H1 (cell line): ENCODE results near the gene TRABD2B. TPM values are rescaled to one million over a fixed set of nuclear protein-coding genes. Genes with fewer than 3 reads are reported as not detected.

ENCODE experiments used
- CTCF ChIA-PET: fragments of 300-600 bp; sonication (Branson Sonifier 250); formaldehyde crosslinking; loops from one replicate; lab custom pipeline; 2021; ENCODE audit not compliant: partially characterized antibody; lab: Charles Lee
- POLR2A ChIA-PET: fragments of 300-600 bp; sonication (Branson Sonifier 250); formaldehyde crosslinking; loops from one replicate; lab custom pipeline; 2021; ENCODE audit warnings: inconsistent platforms; ENCODE audit not compliant: partially characterized antibody; lab: Charles Lee
- DNase-seq, 2 experiments: peaks; one replicate each; pipeline versions ENCODE4 v3.0.0 to v3.0.0-alpha.2; 2010 to 2022; ENCODE audit warnings: low spot score in 2 of 2, low read depth in 1 of 2, mixed read lengths in 1 of 2
- FAIRE-seq: peaks from 2 replicates; lab custom pipeline; 2011; peaks lifted over from hg19 to GRCh38; lab: Jason Lieb, UNC
- H2AFZ ChIP-seq: 2 replicates; pipeline ENCODE4 v1.8.1; 2012; ENCODE audit warnings: low read length, inconsistent platforms
- H2AK5ac ChIP-seq: 2 replicates; pipeline ENCODE4 v1.6.1; 2013; ENCODE audit warnings: low read depth, low read length
- H2BK120ac ChIP-seq: replicated peaks from 2 replicates; pipeline ENCODE3; 2013; ENCODE audit warnings: low read depth, low read length, inconsistent platforms
- H2BK12ac ChIP-seq: 2 replicates; pipeline ENCODE4 v1.6.1; 2013; ENCODE audit warnings: low read depth, low read length
- H2BK15ac ChIP-seq: 2 replicates; pipeline ENCODE4 v1.6.1; 2013; ENCODE audit warnings: low read length
- H2BK20ac ChIP-seq: 2 replicates; pipeline ENCODE4 v1.6.1; 2013; ENCODE audit warnings: low read length
- H2BK5ac ChIP-seq: 2 replicates; pipeline ENCODE4 v1.6.1; 2013; ENCODE audit warnings: low read depth, low read length
- H3K14ac ChIP-seq: 2 replicates; pipeline ENCODE4 v1.6.1; 2013; ENCODE audit warnings: inconsistent platforms; ENCODE audit not compliant: insufficient read length
- H3K18ac ChIP-seq: 2 replicates; pipeline ENCODE4 v1.6.1; 2013; ENCODE audit warnings: low read length; ENCODE audit errors: extremely low read depth
- H3K23ac ChIP-seq: 2 replicates; pipeline ENCODE4 v1.6.1; 2013; ENCODE audit warnings: inconsistent platforms; ENCODE audit not compliant: insufficient read length
- H3K23me2 ChIP-seq: 2 replicates; pipeline ENCODE4 v1.6.1; 2013; ENCODE audit warnings: low read depth, low read length
- H3K27ac ChIP-seq: 2 replicates; pipeline ENCODE4 v1.6.1; 2011; ENCODE audit warnings: low read depth, low read length, inconsistent platforms
- H3K27me3 ChIP-seq, 4 experiments: replicated peaks in 1 of 4; 1 replicate in 1 of 4; 2 replicates in 3 of 4; pipeline versions ENCODE4 v1.6.1 to v1.8.1; 2011 to 2013; ENCODE audit warnings: low read length in 3 of 4, mild to moderate bottlenecking in 3 of 4, inconsistent platforms in 2 of 4, mixed read lengths in 2 of 4, moderate library complexity in 1 of 4; ENCODE audit not compliant: control insufficient read depth in 3 of 4, insufficient read depth in 3 of 4; ENCODE audit errors: extremely low read depth in 1 of 4
- H3K36me3 ChIP-seq, 4 experiments: 2 replicates each; pipeline versions ENCODE4 v1.6.1 to v1.8.1; 2011 to 2013; ENCODE audit warnings: mild to moderate bottlenecking in 4 of 4, low read length in 3 of 4, moderate library complexity in 2 of 4, control low read depth in 1 of 4, inconsistent platforms in 1 of 4; ENCODE audit not compliant: insufficient read depth in 4 of 4, control insufficient read depth in 2 of 4
- H3K4ac ChIP-seq: replicated peaks from 2 replicates; pipeline ENCODE3; 2013; ENCODE audit warnings: low read length, low read depth, mixed read lengths, inconsistent platforms; ENCODE audit not compliant: insufficient read length
- H3K4me1 ChIP-seq, 4 experiments: replicated peaks in 1 of 4; 1 replicate in 1 of 4; 2 replicates in 3 of 4; pipeline versions ENCODE4 v1.6.1 to v1.8.1; 2011 to 2013; ENCODE audit warnings: low read length in 3 of 4, inconsistent platforms in 2 of 4, mixed read lengths in 1 of 4; ENCODE audit not compliant: insufficient read depth in 4 of 4, control insufficient read depth in 3 of 4
- H3K4me2 ChIP-seq, 2 experiments: 2 replicates each; pipeline versions ENCODE4 v1.6.1 to v1.8.1; 2011 to 2013; ENCODE audit warnings: low read depth in 2 of 2, low read length in 2 of 2, control low read depth in 1 of 2, inconsistent platforms in 1 of 2, mild to moderate bottlenecking in 1 of 2; ENCODE audit not compliant: insufficient read depth in 1 of 2
- H3K4me3 ChIP-seq, 4 experiments: fragments of 200-600, 300-600 bp in 1 of 4; sonication (generic), shearing (Covaris generic), sonication (Bioruptor Twin) in 1 of 4; 2 replicates each; pipeline versions ENCODE4 v1.5.1 to v1.8.1; 2011 to 2016; ENCODE audit warnings: low read length in 4 of 4, low read depth in 3 of 4, control low read depth in 2 of 4, inconsistent platforms in 2 of 4, mild to moderate bottlenecking in 2 of 4, mixed read lengths in 1 of 4, moderate library complexity in 1 of 4; ENCODE audit not compliant: insufficient read depth in 2 of 4; ENCODE audit errors: extremely low read depth in 1 of 4
- H3K56ac ChIP-seq: replicated peaks from 2 replicates; pipeline ENCODE3; 2013; ENCODE audit warnings: low read depth, mild to moderate bottlenecking, mixed read lengths, low read length, inconsistent platforms; ENCODE audit not compliant: insufficient read length
- H3K79me1 ChIP-seq: 2 replicates; pipeline ENCODE4 v1.6.1; 2013; ENCODE audit warnings: low read depth, low read length, control low read depth
- H3K79me2 ChIP-seq, 2 experiments: 2 replicates each; pipeline versions ENCODE4 v1.6.1 to v1.8.1; 2012 to 2013; ENCODE audit warnings: low read length in 2 of 2, mild to moderate bottlenecking in 2 of 2, inconsistent platforms in 1 of 2; ENCODE audit not compliant: insufficient read depth in 2 of 2, control insufficient read depth in 1 of 2
- H3K9ac ChIP-seq, 4 experiments: replicated peaks in 1 of 4; 1 replicate in 1 of 4; 2 replicates in 3 of 4; pipeline versions ENCODE4 v1.6.1 to v1.8.1; 2011 to 2013; ENCODE audit warnings: low read depth in 3 of 4, low read length in 3 of 4, control low read depth in 2 of 4, mild to moderate bottlenecking in 2 of 4, moderate library complexity in 2 of 4, inconsistent platforms in 1 of 4; ENCODE audit errors: extremely low read depth in 1 of 4
- H3K9me3 ChIP-seq, 2 experiments: 2 replicates each; pipeline versions ENCODE4 v1.6.1 to v1.8.1; 2012 to 2013; ENCODE audit warnings: mild to moderate bottlenecking in 2 of 2, moderate library complexity in 2 of 2, control low read depth in 1 of 2, inconsistent platforms in 1 of 2, low read depth in 1 of 2, low read length in 1 of 2, mixed read lengths in 1 of 2; ENCODE audit not compliant: insufficient read depth in 2 of 2
- H4K20me1 ChIP-seq, 2 experiments: replicated peaks in 1 of 2; 2 replicates each; pipeline versions ENCODE3 to v1.8.1; 2011 to 2013; ENCODE audit warnings: inconsistent platforms in 2 of 2, low read length in 2 of 2, mild to moderate bottlenecking in 1 of 2; ENCODE audit not compliant: insufficient read depth in 2 of 2, control insufficient read depth in 1 of 2
- H4K5ac ChIP-seq: 2 replicates; pipeline ENCODE4 v1.6.1; 2013; ENCODE audit warnings: low read length, low read depth, mixed read lengths, inconsistent platforms; ENCODE audit not compliant: insufficient read length
- H4K8ac ChIP-seq: 2 replicates; pipeline ENCODE4 v1.8.0; 2013; ENCODE audit warnings: mild to moderate bottlenecking, moderate library complexity, low read length, inconsistent platforms; ENCODE audit not compliant: insufficient read depth; ENCODE audit errors: extremely low read depth
- H4K91ac ChIP-seq: replicated peaks from 2 replicates; pipeline ENCODE3; 2013; ENCODE audit warnings: low read length, mixed read lengths, inconsistent platforms; ENCODE audit not compliant: insufficient read length
- BCL11A ChIP-seq, 2 experiments: IDR thresholded peaks; one replicate each; pipeline ENCODE4 v1.6.1; 2011; ENCODE audit warnings: low read depth in 2 of 2, low read length in 2 of 2, mild to moderate bottlenecking in 2 of 2
- E2F6 ChIP-seq: IDR thresholded peaks from 2 replicates; pipeline ENCODE4 v1.6.1; 2012; ENCODE audit warnings: inconsistent platforms
- GABPA ChIP-seq: IDR thresholded peaks from 2 replicates; pipeline ENCODE4 v1.6.1; 2011; ENCODE audit warnings: mild to moderate bottlenecking, low read length, moderate library complexity, borderline replicate concordance; ENCODE audit not compliant: insufficient read depth
- NANOG ChIP-seq: IDR thresholded peaks from 2 replicates; pipeline ENCODE4 v1.6.1; 2011; ENCODE audit warnings: low read length, low read depth, mild to moderate bottlenecking, inconsistent platforms; ENCODE audit not compliant: insufficient read depth, poor library complexity, severe bottlenecking
- RNF2 ChIP-seq: fragments of 200-900, 300-1000 bp; sonication (generic); IDR thresholded peaks from 2 replicates; pipeline ENCODE4 v1.7.1; 2016; ENCODE audit warnings: borderline replicate concordance, low read depth, mild to moderate bottlenecking, antibody characterized with exemption, low read length; ENCODE audit not compliant: poor library complexity, severe bottlenecking; ENCODE audit errors: missing control alignments
- TAF7 ChIP-seq: optimal IDR thresholded peaks from 2 replicates; pipeline ENCODE3; 2011; ENCODE audit warnings: low read depth, mild to moderate bottlenecking, inconsistent platforms, low read length, moderate library complexity, borderline replicate concordance
- ZNF274 ChIP-seq: IDR thresholded peaks from 2 replicates; pipeline ENCODE4 v1.7.0; 2012; ENCODE audit warnings: low read length, borderline replicate concordance; ENCODE audit errors: extremely low read depth
- polyA plus RNA-seq, 7 experiments: library from polyadenylated mRNA; depleted of rRNA in 3 of 7; stranded (reverse) in 5 of 7; unstranded in 2 of 7; fragments of >200 nt in 5 of 7; fragments of 200-250 nt in 2 of 7; gene quantifications; 1 replicate in 5 of 7; 2 replicates in 1 of 7; 4 replicates in 1 of 7; pipeline versions ENCODE4 v1.2.1 to v1.2.3, GENCODE V29; 2011 to 2013; ENCODE audit warnings: missing spikeins in 2 of 7, mixed read lengths in 2 of 7
- total RNA-seq: library from RNA; stranded (reverse); fragmentation: NEBNext Ultra II Directional; extraction: Animal tissue kit (Norgen Biotek cat#: 25700); gene quantifications from 2 replicates; pipeline ENCODE4 v1.2.1, GENCODE V29; 2021

Gene TRABD2B
- total and polyA plus RNA-seq, 2 of the 8 experiments (the other 6 are each of a cell fraction or from before 2014, with no cell fraction given), result 0.95 to 3.4 TPM

GRCh38 chr1:48035371-48036141, 38.4 kb upstream of the TRABD2B start:
- Histone ChIP-seq H3K4me3 (no peak overlapping the region), H3K56ac (no peak overlapping the region), H3K9ac (no peak overlapping the region), H3K18ac (no peak overlapping the region), H4K20me1 (no peaks in the 10 kb centered on the region), H3K79me2 (no peaks in the 10 kb centered on the region), H3K27ac (no peak overlapping the region), H3K27me3 (no peaks in the 10 kb centered on the region), H2AFZ (no peak overlapping the region), H3K36me3 (no peaks in the 10 kb centered on the region), H2BK5ac (no peak overlapping the region), H3K4ac (no peak overlapping the region), H3K79me1 (no peaks in the 10 kb centered on the region), H4K8ac (no peak overlapping the region), H3K23me2 (no peaks in the 10 kb centered on the region), H2BK120ac (no peak overlapping the region), H3K14ac (no peak overlapping the region), H3K23ac (no peak overlapping the region), H4K91ac (no peak overlapping the region), H3K9me3 (no peaks in the 10 kb centered on the region), H2BK12ac (no peak overlapping the region), H3K4me2 (no peak overlapping the region), H3K4me1 (peaks cover 6 to 12% (median 6%) of the 10 kb centered on the region in 4 experiments), H2BK20ac (no peak overlapping the region), H2AK5ac (no peak overlapping the region), H4K5ac (no peak overlapping the region), H2BK15ac (no peak overlapping the region)
- CTCF ChIA-PET, result interaction anchor here (1.2 to 11.1 kb wide), 4 partner anchors 12 to 309 kb away, joined by 3 to 119 read pairs (median 12); partner anchors contain the start of gene TRABD2B
- POLR2A ChIA-PET, result interaction anchor here (1.0 kb wide), 1 partner anchor 69 kb away, joined by 3 read pairs; no protein-coding TSS in a partner anchor
- FAIRE-seq (no peak), DNase-seq (no peak)
- TF ChIP-seq TAF7, result no peak
- no peak for TF ChIP-seq E2F6
- TF ChIP-seq GABPA, result no peak
- no peak for TF ChIP-seq RNF2
- no peak for TF ChIP-seq NANOG
- TF ChIP-seq BCL11A (IDR thresholded peaks at IDR 0.05; ENCODE audit: low read depth in 2 of 2, low read length in 2 of 2), result no peak
- no peak for TF ChIP-seq ZNF274
